Measurements from ENCODE around the gene CENPS. TPM values are rescaled to one million over a fixed set of nuclear protein-coding genes. Genes with fewer than 3 reads are reported as not detected.
A peak's percentile ranks its signal among the peaks of the same experiment; 100 is the strongest.

Gene CENPS
- total and polyA plus RNA-seq, 2 of the 13 experiments (the other 11 are each of a cell fraction or from before 2014, with no cell fraction given): 3.3 to 22.0 TPM

DNA sequence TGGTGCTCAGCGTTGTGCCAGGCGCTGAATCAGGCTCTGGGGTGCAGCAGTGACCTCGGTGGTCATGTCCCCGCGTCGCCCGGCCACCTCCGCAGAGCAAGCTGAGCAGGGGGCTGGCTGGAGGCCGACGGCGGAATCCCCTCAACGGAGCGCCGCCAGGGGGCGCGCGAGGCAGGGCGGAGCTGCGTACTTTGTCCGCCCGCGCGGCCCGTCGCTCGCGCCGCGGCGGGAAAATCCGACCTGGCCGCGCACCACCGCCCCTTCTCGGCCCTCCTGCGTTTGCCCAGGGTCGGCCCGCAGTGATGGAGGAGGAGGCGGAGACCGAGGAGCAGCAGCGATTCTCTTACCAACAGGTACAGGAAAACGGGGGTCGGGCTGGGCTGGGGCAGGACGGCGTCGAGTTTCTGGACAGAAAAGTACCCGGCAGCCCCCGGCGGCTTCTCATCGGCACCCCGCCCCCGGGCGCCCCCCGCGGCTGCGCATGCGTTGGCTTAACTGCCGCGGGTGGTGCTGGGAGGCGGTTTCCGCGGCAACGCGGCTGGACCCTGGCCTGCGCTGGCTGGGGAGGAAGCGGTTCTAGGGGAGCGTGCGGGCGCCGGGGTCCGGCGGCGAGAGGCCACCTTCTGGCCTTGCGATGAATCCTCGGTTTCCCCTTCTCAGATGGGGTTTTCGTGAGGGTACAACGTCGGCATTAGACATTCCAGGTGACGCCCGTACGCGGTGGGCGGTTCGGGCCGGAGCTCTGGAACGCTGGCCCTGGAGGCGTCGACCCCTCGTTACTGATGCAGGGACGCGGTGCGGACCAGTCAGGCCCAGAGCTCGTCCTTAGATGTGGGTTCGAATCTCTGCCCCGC is at the start of gene CENPS (continued):
- TF ChIP-seq, protein P1, sequence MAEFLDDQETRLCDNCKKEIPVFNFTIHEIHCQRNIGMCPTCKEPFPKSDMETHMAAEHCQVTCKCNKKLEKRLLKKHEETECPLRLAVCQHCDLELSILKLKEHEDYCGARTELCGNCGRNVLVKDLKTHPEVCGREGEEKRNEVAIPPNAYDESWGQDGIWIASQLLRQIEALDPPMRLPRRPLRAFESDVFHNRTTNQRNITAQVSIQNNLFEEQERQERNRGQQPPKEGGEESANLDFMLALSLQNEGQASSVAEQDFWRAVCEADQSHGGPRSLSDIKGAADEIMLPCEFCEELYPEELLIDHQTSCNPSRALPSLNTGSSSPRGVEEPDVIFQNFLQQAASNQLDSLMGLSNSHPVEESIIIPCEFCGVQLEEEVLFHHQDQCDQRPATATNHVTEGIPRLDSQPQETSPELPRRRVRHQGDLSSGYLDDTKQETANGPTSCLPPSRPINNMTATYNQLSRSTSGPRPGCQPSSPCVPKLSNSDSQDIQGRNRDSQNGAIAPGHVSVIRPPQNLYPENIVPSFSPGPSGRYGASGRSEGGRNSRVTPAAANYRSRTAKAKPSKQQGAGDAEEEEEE (CRISPR knock-in tag; IDR thresholded peaks at IDR 0.05; ENCODE audit: borderline replicate concordance): no peak
- no peak for TF ChIP-seq ZNF292 (CRISPR knock-in tag; IDR thresholded peaks at IDR 0.05; ENCODE audit: borderline replicate concordance, low read depth)
- TF ChIP-seq ZBTB1 (CRISPR knock-in tag; IDR thresholded peaks at IDR 0.05; ENCODE audit: borderline replicate concordance): no peak
- peak; percentile 69 for TF ChIP-seq ELF3 (CRISPR knock-in tag; IDR thresholded peaks at IDR 0.05)
- no peak for TF ChIP-seq FOXP1 (IDR thresholded peaks at IDR 0.05)
- TF ChIP-seq FOXP1 (CRISPR knock-in tag; IDR thresholded peaks at IDR 0.05): no peak
- no peak for TF ChIP-seq MIER3 (CRISPR knock-in tag; IDR thresholded peaks at IDR 0.05; ENCODE audit: borderline replicate concordance)
- TF ChIP-seq, protein P2, sequence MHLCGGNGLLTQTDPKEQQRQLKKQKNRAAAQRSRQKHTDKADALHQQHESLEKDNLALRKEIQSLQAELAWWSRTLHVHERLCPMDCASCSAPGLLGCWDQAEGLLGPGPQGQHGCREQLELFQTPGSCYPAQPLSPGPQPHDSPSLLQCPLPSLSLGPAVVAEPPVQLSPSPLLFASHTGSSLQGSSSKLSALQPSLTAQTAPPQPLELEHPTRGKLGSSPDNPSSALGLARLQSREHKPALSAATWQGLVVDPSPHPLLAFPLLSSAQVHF (CRISPR knock-in tag; IDR thresholded peaks at IDR 0.05): peak; percentile 99
- TF ChIP-seq MATR3 (CRISPR knock-in tag; IDR thresholded peaks at IDR 0.05): no peak
- TF ChIP-seq, protein P3, sequence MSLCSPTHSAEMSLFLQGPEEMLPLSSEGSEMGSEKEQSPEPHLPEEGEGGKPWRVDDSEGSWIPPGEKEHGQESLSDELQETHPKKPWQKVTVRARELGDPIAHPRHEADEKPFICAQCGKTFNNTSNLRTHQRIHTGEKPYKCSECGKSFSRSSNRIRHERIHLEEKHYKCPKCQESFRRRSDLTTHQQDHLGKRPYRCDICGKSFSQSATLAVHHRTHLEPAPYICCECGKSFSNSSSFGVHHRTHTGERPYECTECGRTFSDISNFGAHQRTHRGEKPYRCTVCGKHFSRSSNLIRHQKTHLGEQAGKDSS (CRISPR knock-in tag; IDR thresholded peaks at IDR 0.05; ENCODE audit: borderline replicate concordance, low read depth): peak; percentile 80
- TF ChIP-seq KDM4B (CRISPR knock-in tag; IDR thresholded peaks at IDR 0.05): no peak; the same call in 1 of the 2 replicates
- TF ChIP-seq, protein P4, sequence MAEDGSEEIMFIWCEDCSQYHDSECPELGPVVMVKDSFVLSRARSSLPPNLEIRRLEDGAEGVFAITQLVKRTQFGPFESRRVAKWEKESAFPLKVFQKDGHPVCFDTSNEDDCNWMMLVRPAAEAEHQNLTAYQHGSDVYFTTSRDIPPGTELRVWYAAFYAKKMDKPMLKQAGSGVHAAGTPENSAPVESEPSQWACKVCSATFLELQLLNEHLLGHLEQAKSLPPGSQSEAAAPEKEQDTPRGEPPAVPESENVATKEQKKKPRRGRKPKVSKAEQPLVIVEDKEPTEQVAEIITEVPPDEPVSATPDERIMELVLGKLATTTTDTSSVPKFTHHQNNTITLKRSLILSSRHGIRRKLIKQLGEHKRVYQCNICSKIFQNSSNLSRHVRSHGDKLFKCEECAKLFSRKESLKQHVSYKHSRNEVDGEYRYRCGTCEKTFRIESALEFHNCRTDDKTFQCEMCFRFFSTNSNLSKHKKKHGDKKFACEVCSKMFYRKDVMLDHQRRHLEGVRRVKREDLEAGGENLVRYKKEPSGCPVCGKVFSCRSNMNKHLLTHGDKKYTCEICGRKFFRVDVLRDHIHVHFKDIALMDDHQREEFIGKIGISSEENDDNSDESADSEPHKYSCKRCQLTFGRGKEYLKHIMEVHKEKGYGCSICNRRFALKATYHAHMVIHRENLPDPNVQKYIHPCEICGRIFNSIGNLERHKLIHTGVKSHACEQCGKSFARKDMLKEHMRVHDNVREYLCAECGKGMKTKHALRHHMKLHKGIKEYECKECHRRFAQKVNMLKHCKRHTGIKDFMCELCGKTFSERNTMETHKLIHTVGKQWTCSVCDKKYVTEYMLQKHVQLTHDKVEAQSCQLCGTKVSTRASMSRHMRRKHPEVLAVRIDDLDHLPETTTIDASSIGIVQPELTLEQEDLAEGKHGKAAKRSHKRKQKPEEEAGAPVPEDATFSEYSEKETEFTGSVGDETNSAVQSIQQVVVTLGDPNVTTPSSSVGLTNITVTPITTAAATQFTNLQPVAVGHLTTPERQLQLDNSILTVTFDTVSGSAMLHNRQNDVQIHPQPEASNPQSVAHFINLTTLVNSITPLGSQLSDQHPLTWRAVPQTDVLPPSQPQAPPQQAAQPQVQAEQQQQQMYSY (CRISPR knock-in tag; IDR thresholded peaks at IDR 0.05): no peak
- peak; percentile 64 for TF ChIP-seq HNRNPLL (IDR thresholded peaks at IDR 0.05; ENCODE audit: low read depth, low read length, poor library complexity, severe bottlenecking)
- TF ChIP-seq KAT2B (IDR thresholded peaks at IDR 0.05; ENCODE audit: borderline replicate concordance, low read depth, low read length): no peak
- 0 out of 2 replicates have a peak, but pooled peaks have one; percentile 18 for TF ChIP-seq FIP1L1 (IDR thresholded peaks at IDR 0.05; ENCODE audit: borderline replicate concordance, insufficient read depth, low read depth, low read length)
- peak; percentile 69 for TF ChIP-seq ZBTB7B (CRISPR knock-in tag; IDR thresholded peaks at IDR 0.05)
- TF ChIP-seq NONO (IDR thresholded peaks at IDR 0.05): no peak
- peak; percentile 99 for TF ChIP-seq NONO (CRISPR knock-in tag; conservative IDR thresholded peaks at IDR 0.05)
- TF ChIP-seq ARID2 (CRISPR knock-in tag; IDR thresholded peaks at IDR 0.05; ENCODE audit: borderline replicate concordance): peak; percentile 68; the same call in 1 of the 2 replicates
- TF ChIP-seq HES4 (CRISPR knock-in tag; IDR thresholded peaks at IDR 0.05; ENCODE audit: borderline replicate concordance): peak; percentile 63; the same call in 1 of the 2 replicates
